ENCODE measurements around the gene S100G.
"Not testable (repeated sequence)": the region's sequence is repeated elsewhere in the genome, so short reads cannot be mapped to it uniquely, and the experiment has no call there.

Gene S100G

DNA sequence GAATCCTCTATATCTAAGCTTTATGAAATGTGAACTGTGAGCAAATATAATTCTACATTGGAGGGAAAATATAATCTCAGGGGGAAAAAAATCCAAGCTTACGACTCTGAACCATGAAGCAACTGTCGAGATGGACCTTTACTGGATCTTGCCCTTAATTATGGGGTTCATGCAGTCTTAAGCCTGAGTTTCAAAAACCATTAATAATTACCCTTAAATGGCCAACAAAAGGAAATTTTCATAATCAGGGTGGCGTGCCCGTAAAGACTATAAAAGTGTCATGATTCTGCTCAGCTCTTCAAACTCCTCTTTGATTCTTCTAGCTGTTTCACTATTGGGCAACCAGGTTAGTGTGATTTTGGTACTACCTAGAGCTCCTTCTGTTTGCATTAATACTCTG is at the start of gene S100G:
Gene S100G (plus strand): TSS at position 301 of the 400 bp plus-strand sequence. CDS start 849 bp downstream, outside the sequence.
- in situ Hi-C loops (cut with HindIII; ENCODE audit: low sequenced_read_pairs) = no loop called here

GRCh38 chrX:16601885-16602284 is 48.1 kb upstream of the S100G start:
- in situ Hi-C loops (cut with HindIII; ENCODE audit: low sequenced_read_pairs) = no loop called here

DNA sequence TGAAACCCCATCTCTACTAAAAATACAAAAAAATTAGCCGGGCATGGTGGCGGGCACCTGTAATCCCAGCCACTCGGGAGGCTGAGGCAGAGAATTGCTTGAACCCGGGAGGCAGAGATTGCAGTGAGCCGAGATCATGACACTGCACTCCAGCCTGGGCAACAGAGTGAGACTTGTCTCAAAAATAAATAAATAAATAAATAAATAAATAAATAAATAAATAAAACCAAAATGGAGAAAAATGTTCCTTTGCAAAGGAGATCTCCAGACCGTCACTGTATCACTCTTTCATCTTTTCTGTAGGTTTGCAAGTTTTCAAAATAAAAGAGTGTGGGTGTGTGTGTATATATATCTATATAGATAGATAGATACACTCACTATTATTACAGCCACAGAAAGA is 46.7 kb upstream of the S100G start:
- in situ Hi-C loops (cut with HindIII; ENCODE audit: low sequenced_read_pairs) = not testable (repeated sequence)

GRCh38 chrX:16603822-16604221 is 46.1 kb upstream of the S100G start:
- in situ Hi-C loops (cut with HindIII; ENCODE audit: low sequenced_read_pairs) = no loop called here

- in situ Hi-C loops (cut with HindIII; ENCODE audit: low sequenced_read_pairs) = no loop called here
Observed at GRCh38 chrX:16604337-16604736, 45.6 kb upstream of the S100G start.

DNA sequence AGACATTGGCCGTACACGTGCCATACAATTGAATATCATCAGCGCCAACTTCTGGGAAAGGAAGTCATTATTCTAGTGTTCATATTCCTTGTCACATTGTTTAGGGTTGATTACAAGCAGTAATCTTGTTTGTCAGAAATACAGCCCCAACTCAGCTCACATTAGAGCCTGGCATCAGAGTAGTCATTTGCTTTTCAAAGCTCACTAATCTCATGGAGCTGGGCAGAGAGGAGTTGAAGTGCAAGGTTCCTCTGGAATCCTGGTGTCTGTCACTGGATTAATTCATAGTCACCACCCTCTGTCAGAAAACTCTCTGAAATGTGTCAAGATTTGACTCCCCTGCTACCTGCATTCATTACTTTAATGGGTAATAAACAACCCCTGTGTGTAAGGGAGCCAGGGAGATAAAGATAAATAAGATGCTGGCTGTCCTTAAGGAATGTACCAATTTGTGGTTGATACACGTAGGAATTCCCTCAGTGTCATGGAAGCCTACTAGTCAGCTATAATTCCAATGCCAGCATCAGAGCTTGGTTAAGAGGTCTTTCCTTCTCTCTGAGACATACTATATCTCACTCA is 43.7 kb upstream of the S100G start:
- in situ Hi-C loops (cut with HindIII; ENCODE audit: low sequenced_read_pairs) = no loop called here

GRCh38 chrX:16610121-16610621 is 39.8 kb upstream of the S100G start:
- in situ Hi-C loops (cut with HindIII; ENCODE audit: low sequenced_read_pairs) = no loop called here

- in situ Hi-C loops (cut with HindIII; ENCODE audit: low sequenced_read_pairs) = not testable (repeated sequence)
Observed at GRCh38 chrX:16610654-16611053, 39.3 kb upstream of the S100G start.

GRCh38 chrX:16612257-16612897 is 37.6 kb upstream of the S100G start:
- in situ Hi-C loops (cut with HindIII; ENCODE audit: low sequenced_read_pairs) = no loop called here

GRCh38 chrX:16617382-16617781 is 32.6 kb upstream of the S100G start:
- in situ Hi-C loops (cut with HindIII; ENCODE audit: low sequenced_read_pairs) = no loop called here

DNA sequence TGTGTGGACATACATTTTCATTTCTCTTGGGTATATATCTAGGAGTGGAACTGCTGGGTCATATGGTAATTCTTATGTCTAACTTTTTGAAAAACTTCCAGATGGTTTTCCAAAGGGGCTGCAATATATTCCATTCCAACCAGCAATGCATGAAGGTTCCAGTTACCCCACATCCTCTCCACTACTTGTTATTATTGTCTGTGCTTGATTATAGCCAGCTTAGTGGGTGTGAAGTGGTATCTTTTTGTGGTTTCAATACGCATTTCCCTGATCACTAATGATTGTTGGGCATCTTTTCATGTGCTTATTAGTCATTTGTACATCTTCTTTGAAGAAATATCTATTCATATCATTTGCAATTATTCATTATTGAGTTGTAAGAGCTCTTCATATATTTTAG is 31.5 kb upstream of the S100G start:
- in situ Hi-C loops (cut with HindIII; ENCODE audit: low sequenced_read_pairs) = no loop called here

GRCh38 chrX:16619024-16619423 is 30.9 kb upstream of the S100G start:
- in situ Hi-C loops (cut with HindIII; ENCODE audit: low sequenced_read_pairs) = no loop called here

DNA sequence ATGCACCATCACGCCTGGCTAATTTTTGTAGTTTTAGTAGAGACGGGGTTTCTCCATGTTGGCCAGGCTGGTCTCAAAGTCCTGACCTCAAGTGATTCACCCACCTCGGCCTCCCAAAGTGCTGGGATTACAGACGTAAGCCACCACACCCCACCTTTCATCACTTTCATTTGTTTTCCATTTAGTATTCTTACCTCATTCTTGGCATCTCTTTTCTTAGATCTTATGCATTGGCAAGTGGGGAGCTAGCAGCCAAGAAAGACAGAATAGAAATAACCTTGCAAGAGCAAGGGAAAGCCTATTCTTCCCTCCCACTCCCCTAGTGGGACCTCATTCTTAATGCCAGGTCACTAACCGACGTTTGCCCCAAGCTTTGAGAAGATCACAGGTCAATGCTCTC is 21.4 kb upstream of the S100G start:
- in situ Hi-C loops (cut with HindIII; ENCODE audit: low sequenced_read_pairs) = not testable (repeated sequence)

GRCh38 chrX:16628946-16629595 is 20.9 kb upstream of the S100G start:
- in situ Hi-C loops (cut with HindIII; ENCODE audit: low sequenced_read_pairs) = no loop called here

- in situ Hi-C loops (cut with HindIII; ENCODE audit: low sequenced_read_pairs) = no loop called here
Observed at GRCh38 chrX:16629909-16630308, 20.0 kb upstream of the S100G start.

DNA sequence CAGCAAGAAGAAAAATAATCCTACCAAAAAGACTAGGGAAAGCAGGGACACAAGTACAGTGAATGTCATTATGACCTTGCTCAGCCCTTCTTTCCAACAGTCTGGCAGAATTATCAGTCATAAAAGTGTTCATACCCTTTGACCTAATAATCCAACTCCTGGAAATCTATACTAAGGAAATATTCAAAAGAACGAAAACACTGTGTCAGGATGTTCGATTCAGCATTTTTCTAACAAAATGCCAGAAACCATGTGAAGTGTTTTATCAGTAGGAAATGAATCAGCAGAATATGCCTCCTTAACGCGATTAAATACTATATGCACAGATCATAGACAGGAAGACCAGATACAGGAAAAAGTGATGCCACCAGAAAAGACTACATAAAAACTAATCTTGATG is 16.2 kb upstream of the S100G start:
- in situ Hi-C loops (cut with HindIII; ENCODE audit: low sequenced_read_pairs) = no loop called here

- in situ Hi-C loops (cut with HindIII; ENCODE audit: low sequenced_read_pairs) = loop anchor here (5.0 kb wide), 1 partner anchor 87 kb away; no protein-coding TSS in a partner anchor
Observed at GRCh38 chrX:16635040-16635439, 14.9 kb upstream of the S100G start.

DNA sequence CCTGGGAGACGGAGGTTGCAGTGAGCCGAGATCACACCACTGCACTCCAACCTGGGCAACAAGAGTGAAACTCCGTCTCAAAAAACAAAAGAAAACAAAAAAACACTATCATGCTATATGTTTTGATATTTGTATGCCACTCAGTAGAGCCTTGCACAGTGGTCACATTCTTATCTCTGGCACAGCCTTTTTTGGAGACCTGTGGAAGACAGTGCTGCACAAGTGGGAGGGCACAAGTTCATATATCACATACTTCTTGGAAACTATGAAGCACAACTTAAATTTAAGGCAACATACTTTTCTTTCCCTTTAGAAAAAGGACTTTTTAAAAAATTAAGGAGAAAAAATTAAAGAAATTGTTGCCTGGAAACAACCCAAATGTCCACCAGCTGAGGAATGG is 14.4 kb upstream of the S100G start:
- in situ Hi-C loops (cut with HindIII; ENCODE audit: low sequenced_read_pairs) = loop anchor here (5.0 kb wide), 1 partner anchor 87 kb away; no protein-coding TSS in a partner anchor

DNA sequence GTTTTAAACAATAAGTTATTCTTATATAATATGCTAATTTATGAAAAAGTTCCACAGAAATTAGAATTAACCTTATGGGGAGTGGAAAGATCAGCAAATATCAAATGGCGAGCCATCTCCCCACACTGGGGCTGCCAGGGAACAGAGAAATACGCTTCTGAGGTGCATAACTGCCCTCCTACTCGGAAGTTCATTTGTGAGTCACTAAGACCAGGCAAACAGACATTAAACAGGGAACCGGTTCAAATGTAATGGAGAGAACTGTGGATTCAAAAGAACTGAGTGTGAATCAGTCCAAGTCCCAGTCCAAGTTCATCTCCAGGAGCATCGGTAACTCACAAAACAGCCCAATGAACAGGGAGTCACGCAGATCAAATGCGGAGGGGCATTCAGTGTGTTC is 11.4 kb upstream of the S100G start:
- in situ Hi-C loops (cut with HindIII; ENCODE audit: low sequenced_read_pairs) = loop anchor here (5.0 kb wide), 1 partner anchor 84 kb away; no protein-coding TSS in a partner anchor

DNA sequence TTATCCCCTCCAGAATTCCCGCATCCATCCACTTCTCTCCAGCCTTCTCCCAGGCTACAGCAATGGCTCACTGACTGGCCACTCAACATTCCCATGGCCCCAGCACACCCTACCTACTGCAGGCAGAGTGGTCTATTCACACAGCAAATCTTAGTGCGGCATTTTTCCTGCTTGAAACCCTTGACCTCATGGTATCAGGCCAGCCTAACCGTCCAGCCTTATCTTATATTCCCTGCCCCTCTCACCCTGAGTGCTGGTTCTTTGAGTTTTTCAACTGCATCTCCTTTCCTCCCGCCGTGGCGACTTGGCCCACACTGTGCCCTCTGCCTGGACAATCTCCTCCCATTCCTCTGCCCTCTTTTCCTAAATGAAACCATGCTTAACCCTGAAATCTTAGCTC is 10.0 kb upstream of the S100G start:
- in situ Hi-C loops (cut with HindIII; ENCODE audit: low sequenced_read_pairs) = loop anchor here (5.0 kb wide), 1 partner anchor 82 kb away; no protein-coding TSS in a partner anchor

DNA sequence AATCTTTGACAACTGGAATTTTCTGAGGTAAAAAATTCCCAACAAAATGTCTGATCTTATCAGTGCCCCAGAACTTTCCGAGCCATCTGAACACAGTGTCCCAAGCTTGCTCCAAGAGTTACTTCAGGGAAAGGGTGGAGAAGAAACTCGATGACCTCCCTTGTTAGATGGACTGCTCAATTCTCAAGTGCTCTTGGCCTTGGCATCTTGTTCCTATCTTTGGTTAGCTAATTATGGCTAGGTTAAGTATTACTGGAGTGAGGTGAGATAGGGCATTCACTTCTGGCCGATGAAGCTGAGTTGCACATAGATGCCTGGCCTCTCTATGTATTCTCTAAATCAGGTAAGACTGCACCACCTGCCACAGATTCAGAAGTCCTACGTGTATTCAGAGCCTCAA is 9.1 kb upstream of the S100G start:
- in situ Hi-C loops (cut with HindIII; ENCODE audit: low sequenced_read_pairs) = no loop called here

GRCh38 chrX:16643176-16643575 is 6.8 kb upstream of the S100G start:
- in situ Hi-C loops (cut with HindIII; ENCODE audit: low sequenced_read_pairs) = no loop called here

Measured in endothelial cell of hepatic sinusoid (primary cell).